Stimulated activated CD4-positive, alpha-beta T cell treated with anti-CD3 and anti-CD28 coated beads, TNF-alpha, amount 100 ng/mL, for 4 hours (primary cell): ENCODE measurements around the gene PDE8B.

Experiments used
- DNase-seq, 3 experiments: peaks; one replicate each; pipeline ENCODE4 v3.0.0-alpha.2; 2020; ENCODE audit warnings: low read depth in 3 of 3

Gene PDE8B

DNA sequence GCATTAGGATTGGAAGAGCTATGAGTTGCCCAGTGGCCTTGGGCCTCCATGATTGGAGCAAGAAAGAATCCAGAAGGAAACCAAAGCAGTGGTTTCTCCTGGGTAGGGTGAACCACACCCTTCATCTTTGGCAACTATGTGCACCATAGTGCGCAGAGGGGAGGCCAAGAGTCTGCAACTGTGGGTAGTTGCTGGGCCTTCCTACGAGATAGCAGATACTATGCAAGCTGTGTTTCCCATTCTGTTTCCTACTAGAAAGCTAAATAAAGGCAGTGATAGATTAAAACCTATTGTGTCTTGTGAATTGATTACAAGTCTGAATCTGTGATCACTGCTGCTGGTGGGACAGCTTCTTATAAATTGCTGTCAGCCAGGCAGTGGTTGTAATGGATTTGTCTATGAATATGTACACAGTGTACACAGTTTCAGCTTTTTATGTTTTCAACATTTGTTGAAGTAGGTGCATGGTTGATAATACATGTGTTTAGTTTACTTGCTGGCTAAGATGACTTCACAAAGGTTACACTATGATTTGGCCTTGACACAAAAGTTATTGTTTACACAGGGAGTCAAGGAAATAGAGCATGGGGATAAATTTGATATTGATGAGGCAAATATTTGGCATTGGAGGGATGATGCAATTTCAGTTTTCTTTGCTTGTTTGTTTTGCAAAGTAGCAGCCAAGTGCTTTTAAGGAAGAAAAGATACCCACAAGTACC, 23.7 kb upstream of the PDE8B start:
- DNase-seq: no peak

DNA sequence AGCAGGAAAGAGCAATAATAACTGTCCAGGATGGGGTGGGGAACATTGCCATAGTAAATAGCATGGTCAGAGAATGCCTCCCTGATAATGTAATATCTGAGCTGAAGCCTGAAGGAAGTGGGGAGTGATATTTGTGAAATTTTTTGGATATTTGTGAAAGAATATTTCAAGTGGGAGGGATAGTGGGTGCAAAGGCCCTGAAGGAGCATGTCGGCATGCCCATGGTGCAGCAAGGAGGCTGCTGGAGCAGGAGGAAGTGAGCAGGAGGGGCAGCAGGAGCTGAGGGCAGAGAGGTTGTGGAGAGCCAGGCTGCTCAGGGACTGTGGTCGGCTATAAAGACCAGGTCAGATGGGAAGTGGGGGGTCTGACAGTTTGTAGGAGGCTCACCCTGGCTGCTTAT, 21.1 kb upstream of the PDE8B start:
- DNase-seq: no peak

DNA sequence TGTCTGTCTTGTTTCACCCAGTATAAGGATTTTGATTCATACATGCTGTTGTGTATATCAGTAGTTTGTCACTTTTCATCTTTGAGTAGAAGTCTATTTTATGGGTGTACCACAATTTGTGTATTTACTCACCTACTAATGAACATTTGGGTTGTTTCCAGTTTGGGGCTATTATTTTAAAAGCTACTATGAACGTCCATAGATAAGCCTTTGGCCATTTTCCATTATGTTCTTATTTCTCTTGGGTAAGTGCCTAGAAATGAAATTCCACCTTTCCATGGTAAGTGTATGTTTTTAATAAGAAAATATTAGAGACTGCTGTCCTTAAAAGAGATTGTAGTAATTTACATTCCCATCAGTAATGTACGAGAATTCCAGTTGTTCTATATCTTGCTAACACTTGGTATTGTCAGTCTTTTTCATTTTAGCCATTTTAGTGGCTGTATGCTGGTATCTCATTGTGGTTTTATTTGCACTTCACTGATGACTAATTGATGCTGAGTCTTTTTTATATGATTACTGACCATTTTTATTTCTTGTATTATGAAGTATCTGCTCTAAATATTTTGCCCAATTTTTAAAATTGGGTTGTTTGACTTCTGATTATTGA, 17.9 kb upstream of the PDE8B start:
- no peak for DNase-seq

DNA sequence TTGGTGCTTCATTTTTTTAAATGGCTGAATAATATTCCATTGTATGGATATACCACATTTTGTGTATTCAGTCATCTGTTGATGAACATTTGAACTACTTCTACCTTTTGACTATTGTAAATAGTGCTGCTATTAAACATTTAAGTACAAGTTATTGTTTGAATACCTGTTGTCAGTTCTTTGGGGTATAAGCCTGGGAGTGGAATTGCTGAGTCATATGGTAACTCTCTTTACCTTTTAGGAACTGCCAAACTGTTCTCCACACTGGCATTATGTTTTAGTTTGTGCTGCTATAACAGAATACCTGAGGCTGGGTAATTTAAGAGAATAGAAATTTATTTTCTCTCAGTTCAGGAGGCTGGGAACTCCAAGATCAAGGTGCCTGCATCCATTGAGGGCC, 15.7 kb upstream of the PDE8B start:
- no peak for DNase-seq

- no peak for DNase-seq
These were observed 12.5 kb upstream of the PDE8B start for GRCh38 chr5:77197840-77198554.

DNA sequence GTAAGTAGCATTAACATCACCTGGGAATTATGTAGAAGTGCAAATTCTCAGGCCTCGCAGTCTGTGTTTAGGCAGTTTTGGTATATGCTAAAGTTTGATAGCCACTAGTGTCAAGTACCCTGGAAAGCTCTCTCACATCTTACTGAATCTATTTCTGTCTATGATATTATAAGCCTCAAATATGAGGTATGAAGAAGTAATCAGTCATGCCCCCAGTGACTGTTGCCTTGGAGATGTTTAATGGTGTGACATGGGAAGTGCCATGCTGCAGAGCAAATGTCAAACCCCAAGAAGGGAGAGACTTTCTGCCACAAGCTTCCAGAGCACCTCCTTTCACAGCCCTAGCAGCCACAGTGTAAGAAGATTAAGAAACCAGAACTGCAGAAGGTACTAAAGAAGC, 9.8 kb upstream of the PDE8B start:
- no peak for DNase-seq

GRCh38 chr5:77202145-77202544, 8.3 kb upstream of the PDE8B start:
- no peak for DNase-seq

- DNase-seq: no peak
These were observed 5.5 kb upstream of the PDE8B start for GRCh38 chr5:77204967-77205366.

DNA sequence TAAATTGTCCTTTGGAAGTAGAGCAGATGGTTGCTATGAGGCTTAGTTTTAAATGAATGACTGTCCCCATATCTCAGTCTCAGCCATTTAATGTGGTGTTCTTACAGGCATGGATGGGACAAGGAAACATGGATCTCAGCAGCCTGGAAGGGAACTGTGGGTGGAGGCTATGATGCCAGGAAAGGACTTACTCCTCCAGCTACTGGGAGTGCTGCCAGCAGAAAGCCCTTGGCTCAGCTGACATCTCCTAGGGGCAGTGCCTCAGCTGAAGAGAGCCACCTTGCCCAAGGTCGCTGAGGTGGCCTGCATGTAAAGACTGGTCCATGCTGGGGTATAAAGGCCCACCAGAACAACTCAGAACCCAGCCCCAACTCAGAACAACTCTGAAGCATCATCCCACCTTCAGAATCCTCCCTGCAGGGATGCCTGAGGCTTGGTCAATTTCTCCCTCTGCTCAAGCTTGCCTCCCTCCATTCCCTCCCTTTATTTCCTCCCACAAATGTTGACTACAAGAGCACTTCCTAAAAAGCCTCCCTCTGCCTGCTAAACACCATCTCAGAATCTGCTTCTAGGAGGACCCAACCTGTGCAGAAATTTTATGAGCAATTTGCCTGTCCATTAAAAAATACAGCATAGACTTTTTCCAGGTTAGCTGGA, 1.8 kb upstream of the PDE8B start:
- DNase-seq: no peak

GRCh38 chr5:77209495-77210090, 887 bp upstream of the PDE8B start:
- no peak for DNase-seq

DNA sequence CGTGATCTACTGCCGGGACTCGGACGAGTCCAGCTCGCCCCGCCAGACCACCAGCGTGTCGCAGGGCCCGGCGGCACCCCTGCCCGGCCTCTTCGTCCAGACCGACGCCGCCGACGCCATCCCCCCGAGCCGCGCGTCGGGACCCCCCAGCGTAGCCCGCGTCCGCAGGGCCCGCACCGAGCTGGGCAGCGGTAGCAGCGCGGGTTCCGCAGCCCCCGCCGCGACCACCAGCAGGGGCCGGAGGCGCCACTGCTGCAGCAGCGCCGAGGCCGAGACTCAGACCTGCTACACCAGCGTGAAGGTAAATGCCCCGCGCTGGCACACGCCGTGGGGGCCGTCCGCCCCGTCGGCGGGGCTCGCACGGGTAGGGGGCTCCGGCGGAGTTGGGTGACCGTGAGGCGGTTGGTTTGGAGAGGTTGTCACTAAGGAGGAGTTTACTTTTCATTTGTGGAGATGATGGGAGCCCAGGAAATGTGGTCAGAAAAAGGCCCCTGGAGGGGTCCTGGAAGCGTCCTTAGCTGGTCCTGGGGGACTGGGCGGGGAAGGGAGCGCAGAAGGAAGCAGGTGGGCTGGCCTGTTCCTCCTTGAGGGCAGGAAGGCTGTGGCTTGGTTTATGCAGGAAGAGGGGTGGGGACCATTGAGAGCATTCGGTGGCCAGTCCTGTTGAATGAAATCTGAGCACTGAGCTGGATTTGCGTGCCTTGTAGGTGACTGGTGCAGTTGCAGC, 647 bp downstream of the PDE8B start:
- no peak for DNase-seq

GRCh38 chr5:77211691-77212047, 1.2 kb downstream of the PDE8B start:
- DNase-seq: no peak

- DNase-seq: no peak
These were observed 3.1 kb downstream of the PDE8B start for GRCh38 chr5:77213601-77214000.

DNA sequence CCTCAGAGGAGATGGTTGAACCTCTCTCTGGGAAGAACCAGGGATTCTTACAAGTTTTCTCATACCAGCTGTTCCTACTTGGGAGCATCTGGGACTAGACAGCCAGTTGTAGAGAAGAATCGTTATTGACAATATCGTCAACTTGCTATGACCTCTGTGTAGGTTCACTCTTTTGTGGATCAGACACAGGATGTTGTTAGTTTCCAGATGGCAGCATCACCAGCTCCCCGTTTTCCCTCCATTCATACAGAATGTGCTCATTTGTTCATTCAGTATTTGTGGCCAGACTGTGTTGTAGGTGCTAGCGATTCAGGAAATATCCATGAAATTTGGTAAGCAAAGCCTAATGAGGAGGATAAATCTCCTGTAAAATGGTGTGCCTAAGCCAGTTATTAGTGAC, 3.7 kb downstream of the PDE8B start:
- no peak for DNase-seq

- DNase-seq: no peak
These were observed 7.8 kb downstream of the PDE8B start for GRCh38 chr5:77218263-77218662.

- no peak for DNase-seq
These were observed 10.6 kb downstream of the PDE8B start for GRCh38 chr5:77221115-77221514.

DNA sequence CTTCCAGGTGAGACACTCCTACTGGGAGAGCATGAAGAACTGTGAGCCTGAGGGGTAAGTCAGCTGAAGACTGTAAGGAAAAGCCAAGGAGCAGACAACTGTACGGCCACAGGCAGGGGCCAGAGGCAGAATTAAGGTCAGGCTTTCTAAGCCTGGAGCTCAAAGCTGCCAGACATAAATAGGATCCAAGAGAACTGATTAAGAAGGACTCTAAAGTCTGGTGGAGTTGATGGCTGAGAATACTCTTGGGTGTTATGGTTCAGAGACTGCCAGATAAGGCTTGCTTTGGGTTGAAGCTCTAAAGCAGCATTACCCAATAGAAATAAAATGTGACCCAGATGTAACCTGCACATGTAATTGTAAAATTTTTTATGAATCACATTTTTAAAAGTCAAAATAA, 12.2 kb downstream of the PDE8B start:
- DNase-seq: no peak

- DNase-seq: no peak
These were observed 13.2 kb downstream of the PDE8B start for GRCh38 chr5:77223653-77224052.

DNA sequence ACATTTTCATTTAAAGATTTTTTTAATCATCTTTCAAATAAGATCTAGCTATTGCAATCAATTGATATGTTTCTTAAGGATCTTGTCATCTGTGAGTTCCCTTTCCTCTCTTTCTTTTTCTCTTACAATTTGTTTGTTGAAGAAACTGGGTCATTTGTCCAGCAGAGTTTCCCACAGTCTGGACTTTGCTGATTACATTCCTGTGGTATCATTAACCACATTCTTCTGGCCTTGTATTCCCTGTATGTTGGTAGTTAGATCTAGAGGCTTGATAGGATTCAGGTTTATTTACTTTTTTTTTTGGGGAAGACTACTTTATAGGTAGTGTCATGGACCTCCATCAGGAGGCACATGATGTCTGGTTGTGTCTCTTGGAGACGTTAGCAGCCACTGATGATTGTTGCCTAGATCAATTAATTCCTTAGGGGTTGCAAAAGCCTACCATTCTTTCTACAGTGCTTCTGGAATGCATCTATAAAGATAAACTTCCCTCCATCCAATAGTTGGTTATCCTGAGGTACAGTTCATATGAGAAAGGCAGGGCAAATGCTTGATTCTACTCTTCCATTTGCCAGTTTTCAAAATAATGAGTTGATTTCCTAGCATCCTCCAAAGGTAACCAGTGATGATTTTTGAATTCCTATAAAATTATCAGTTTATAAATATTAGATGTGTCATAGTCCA, 14.3 kb downstream of the PDE8B start:
- DNase-seq: no peak

DNA sequence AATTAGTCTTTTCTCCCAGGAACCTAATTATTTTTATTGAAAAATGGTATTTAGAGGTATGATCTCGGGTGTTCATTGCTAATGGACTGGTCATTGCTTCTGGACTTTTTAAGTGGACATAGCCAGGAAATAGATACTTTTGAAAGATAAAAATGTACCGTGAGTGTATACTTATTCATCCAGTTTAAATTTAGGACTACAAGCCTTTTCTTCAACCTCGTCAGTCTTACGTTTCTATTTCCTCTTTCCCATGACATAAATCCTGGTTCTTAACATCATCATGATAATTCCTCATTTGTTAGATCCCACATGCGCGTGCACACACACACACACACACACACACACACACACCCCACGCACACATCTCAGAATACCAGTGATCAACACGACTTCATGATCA, 15.1 kb downstream of the PDE8B start:
- no peak for DNase-seq

DNA sequence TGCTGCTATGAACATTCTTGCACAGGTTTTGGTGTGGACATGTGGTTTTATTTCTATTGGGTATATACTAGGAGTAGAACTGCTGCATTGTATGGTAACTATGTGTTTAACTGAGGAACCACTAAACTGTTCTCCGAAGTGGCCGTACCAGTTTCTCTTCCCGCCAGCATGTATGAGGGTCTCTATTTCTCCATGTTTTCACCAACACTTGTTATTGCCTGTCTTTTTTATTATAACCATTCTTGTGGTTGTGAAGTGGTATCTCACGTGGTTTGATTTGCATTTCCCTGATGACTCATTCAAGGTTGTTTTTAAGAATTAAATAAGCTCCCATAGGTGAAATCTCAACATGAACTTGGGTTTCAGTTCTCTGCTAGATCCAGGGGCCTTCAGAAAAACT, 19.4 kb downstream of the PDE8B start:
- DNase-seq: no peak
